ENCODE data around the gene MCEE. TPM values are rescaled to one million over a fixed set of nuclear protein-coding genes. Genes with fewer than 3 reads are reported as not detected.

MCEE gene
- total RNA-seq, 1 donor from 2014 or later = 7.2 TPM

Other genes starting within 250 kb of the MCEE start
- gene VAX2, start 229.7 kb downstream of the MCEE start, total RNA-seq = 0.48 and 0.53 TPM in 2 replicates
- gene ATP6V1B1, start 194.3 kb downstream of the MCEE start, total RNA-seq = not detected in 2 replicates
- 0.34 and 0.53 TPM in 2 replicates for gene ANKRD53, start 151.6 kb downstream of the MCEE start, total RNA-seq
- 43.7 and 50.2 TPM in 2 replicates for gene TEX261, start 135.4 kb downstream of the MCEE start, total RNA-seq
- gene NAGK, start 61.6 kb downstream of the MCEE start, total RNA-seq = 158 and 219 TPM in 2 replicates
- gene MPHOSPH10, start 405 bp upstream of the MCEE start, total RNA-seq = 17.9 and 23.2 TPM in 2 replicates
- 0.47 and 0.87 TPM in 2 replicates for gene PAIP2B, start 96.9 kb upstream of the MCEE start, total RNA-seq
- 60.1 and 96.7 TPM in 2 replicates for gene ZNF638, start 201.6 kb upstream of the MCEE start, total RNA-seq